Measurements from ENCODE around the gene DDX47.
A peak's percentile ranks its signal among the peaks of the same experiment; 100 is the strongest.
"Not testable (repeated sequence)": the region's sequence is repeated elsewhere in the genome, so short reads cannot be mapped to it uniquely, and the experiment has no call there.

DDX47 gene

GRCh38 chr12:12872139-12872933 is 59.2 kb downstream of the DDX47 start:
- peak; percentile 70 to 80 for DNase-seq (ENCODE audit: low read depth in 2 of 2)
- TF ChIP-seq CTCF (IDR thresholded peaks at IDR 0.05; ENCODE audit: low read depth, low read length), result no peak
- H3K4me3 ChIP-seq (replicated peaks in 1 of 2; ENCODE audit: low read depth in 2 of 2, low read length in 2 of 2), result peak overlapping the region in 1 of 2 donors; percentile 24

DNA sequence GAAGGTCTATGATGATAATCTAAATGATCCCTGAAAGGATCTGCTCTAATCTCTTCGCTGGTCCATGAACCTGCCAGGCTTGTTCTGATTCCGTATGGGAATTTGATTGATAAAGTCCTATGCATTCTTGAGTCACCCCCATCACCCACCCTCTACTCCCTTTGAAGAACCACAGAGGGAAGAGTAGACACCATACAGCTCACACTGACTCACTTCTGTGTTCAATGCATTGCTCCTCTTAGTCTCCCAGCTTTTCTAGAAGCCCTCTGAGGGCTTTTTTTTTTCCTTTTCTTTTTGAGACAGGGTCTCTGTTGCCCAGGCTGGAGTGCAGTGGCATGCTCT is 59.8 kb downstream of the DDX47 start:
- H3K4me3 ChIP-seq (replicated peaks in 1 of 2; ENCODE audit: low read depth in 2 of 2, low read length in 2 of 2), result peak overlapping the region in 1 of 2 donors; percentile 24
- DNase-seq (ENCODE audit: low read depth in 2 of 2), result peak in 1 of 2 donors; percentile 71
- TF ChIP-seq CTCF (IDR thresholded peaks at IDR 0.05; ENCODE audit: low read depth, low read length), result no peak

DNA sequence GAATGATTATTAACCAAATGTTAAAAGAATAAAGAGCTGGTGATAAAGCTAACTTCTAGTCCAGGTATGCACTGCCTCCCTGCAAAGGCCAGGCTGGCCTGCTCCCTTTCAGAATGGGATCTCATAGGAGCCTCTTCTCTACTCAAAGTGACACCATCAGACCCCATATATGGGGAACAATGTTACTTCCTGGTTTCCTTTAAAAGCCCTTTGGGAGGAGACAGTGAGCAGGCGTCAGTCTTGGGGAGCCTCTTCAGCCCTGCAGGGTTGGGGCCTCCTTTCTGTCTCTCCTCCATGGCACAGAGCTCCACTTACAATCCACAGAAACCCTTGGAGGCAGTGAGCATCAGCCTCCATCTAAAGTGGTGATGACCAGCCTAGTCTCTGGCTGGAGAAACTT is 60.9 kb downstream of the DDX47 start:
- H3K4me3 ChIP-seq (replicated peaks in 1 of 2; ENCODE audit: low read depth in 2 of 2, low read length in 2 of 2), result no peak overlapping the region
- no peak for DNase-seq (ENCODE audit: low read depth in 2 of 2)
- no peak for TF ChIP-seq CTCF (IDR thresholded peaks at IDR 0.05; ENCODE audit: low read depth, low read length)

DNA sequence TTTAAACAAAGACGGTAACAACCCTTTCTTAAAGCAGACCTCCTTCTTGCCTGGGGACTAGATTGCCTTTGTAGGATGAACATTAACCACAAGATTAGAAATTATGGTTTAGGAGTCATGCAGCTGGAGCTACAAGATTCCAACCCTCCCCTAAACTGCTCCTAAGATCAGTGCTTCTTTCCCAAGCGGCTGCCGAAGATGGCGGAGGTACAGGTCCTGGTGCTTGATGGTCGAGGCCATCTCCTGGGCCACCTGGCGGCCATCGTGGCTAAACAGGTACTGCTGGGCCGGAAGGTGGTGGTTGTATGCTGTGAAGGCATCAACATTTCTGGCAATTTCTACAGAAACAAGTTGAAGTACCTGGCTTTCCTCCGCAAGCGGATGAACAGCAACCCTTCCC is 62.2 kb downstream of the DDX47 start:
- DNase-seq (ENCODE audit: low read depth in 2 of 2); H3K4me3 ChIP-seq (replicated peaks in 1 of 2; ENCODE audit: low read depth in 2 of 2, low read length in 2 of 2): not testable (repeated sequence)

- no peak overlapping the region for H3K4me3 ChIP-seq (replicated peaks in 1 of 2; ENCODE audit: low read depth in 2 of 2, low read length in 2 of 2)
- no peak for DNase-seq (ENCODE audit: low read depth in 2 of 2)
- no peak for TF ChIP-seq CTCF (IDR thresholded peaks at IDR 0.05; ENCODE audit: low read depth, low read length)
Observed at GRCh38 chr12:12877153-12877768, 64.1 kb downstream of the DDX47 start.

DNA sequence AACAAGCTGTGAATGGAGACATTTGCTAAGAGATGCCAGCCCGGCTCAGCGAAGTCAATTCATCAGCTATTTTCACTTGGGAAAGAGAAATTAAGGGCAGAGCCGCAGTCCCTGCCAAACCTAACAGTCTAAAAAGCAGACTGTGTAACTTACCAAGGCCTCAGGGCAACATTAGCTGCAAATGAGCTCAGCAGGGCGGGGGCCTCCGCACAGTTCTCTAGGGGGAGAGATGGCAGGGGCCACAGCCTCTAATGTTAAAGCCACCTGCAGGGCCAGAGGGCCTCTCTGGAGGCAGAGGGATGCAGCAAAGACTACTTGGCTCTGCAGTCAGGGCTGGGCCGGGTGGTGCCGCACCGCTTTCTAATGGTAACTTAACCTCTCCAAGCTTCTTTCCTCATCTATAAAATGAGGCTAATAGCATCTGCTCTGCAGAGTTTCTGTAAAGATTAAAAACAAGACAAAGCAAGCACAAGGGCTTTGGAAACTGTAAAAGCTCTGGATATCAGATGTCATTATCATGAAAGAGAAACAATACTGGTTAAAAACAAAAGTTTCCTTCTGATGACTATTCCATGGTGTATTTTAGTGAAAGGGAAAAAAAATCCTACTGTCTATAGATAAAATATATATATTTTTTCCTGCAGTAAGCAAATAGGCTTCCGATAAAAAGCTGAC is 64.8 kb downstream of the DDX47 start:
- no peak for TF ChIP-seq CTCF (IDR thresholded peaks at IDR 0.05; ENCODE audit: low read depth, low read length)
- DNase-seq (ENCODE audit: low read depth in 2 of 2), result no peak
- H3K4me3 ChIP-seq (replicated peaks in 1 of 2; ENCODE audit: low read depth in 2 of 2, low read length in 2 of 2), result no peak overlapping the region

Data from cardiac fibroblast (primary cell).